Measurements from ENCODE around the gene LBHD2. TPM values are rescaled to one million over a fixed set of nuclear protein-coding genes. Genes with fewer than 3 reads are reported as not detected.
"Not testable (repeated sequence)": the region's sequence is repeated elsewhere in the genome, so short reads cannot be mapped to it uniquely, and the experiment has no call there.

Gene LBHD2
- total RNA-seq, 1 donor from 2014 or later: not detected

DNA sequence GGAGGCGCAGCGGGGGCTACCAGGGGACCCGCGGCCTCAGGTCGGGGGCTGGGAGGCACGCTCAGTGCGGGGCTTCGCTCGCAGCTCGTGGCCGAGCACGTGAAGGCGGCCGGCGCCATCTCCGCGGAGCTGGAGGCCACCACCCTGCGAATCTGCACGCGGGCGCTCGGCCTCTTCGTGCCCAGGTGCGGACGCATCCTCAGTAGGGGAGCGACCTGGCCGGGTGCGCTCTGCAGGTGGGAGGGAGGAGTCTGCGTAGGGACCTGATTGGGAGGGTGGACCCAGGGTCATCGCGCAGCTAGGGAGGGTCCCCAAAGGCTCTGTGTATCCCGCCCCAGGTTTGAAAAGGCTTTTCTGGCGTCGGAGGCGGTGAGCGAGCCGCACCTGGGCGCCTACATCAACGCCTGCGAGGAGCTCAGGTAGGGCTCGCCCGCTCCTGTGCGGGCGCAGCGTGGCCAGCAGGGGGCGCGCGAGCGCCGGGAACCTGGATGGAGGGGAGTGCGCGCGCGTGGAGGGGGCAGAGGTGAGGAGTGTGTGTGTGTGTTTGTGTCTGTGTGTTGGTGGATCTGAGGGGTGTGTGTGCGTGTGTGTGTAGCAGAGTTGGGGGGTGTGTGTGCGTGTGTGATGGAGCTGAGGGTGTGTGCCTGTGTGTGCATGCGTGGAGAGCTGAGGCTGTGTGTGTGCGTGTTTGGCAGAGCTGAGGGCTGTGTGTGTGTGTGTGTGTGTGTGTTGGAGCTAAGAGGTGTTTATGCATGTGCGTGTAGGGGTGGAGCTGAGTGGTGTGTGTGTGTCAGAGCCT is 20.8 kb downstream of the LBHD2 start:
- no peak for DNase-seq

DNA sequence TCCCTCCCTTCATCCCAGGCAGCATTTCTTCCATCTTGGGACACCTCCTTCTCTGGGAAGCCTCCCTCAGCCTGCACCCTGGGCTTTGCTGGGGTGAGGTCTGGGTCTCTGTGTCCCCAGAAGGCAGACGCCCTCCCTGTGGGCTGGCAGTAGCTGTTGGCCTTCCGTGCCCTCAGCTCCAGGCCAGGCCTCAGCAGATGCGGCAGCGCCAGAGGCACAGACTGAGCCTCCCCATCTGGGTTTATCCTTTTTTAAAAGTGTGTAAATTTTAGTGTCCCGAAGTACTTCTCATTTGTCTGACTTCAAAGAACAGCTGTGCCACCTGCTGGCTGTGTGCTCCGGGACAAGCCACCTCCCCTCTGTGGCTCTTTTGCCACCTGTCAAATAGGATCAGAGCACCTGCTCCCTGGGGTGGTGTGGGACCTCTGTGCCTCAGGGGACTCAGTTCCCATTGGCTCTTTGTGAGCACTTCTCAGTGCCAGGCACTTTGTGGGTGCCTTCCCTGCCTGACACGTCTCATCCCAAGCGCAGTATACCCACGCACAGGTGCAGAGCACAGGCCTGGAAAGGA is 21.7 kb downstream of the LBHD2 start:
- DNase-seq: no peak

- DNase-seq: no peak
Measured at GRCh38 chr14:103107455-103107854, 23.4 kb downstream of the LBHD2 start.

DNA sequence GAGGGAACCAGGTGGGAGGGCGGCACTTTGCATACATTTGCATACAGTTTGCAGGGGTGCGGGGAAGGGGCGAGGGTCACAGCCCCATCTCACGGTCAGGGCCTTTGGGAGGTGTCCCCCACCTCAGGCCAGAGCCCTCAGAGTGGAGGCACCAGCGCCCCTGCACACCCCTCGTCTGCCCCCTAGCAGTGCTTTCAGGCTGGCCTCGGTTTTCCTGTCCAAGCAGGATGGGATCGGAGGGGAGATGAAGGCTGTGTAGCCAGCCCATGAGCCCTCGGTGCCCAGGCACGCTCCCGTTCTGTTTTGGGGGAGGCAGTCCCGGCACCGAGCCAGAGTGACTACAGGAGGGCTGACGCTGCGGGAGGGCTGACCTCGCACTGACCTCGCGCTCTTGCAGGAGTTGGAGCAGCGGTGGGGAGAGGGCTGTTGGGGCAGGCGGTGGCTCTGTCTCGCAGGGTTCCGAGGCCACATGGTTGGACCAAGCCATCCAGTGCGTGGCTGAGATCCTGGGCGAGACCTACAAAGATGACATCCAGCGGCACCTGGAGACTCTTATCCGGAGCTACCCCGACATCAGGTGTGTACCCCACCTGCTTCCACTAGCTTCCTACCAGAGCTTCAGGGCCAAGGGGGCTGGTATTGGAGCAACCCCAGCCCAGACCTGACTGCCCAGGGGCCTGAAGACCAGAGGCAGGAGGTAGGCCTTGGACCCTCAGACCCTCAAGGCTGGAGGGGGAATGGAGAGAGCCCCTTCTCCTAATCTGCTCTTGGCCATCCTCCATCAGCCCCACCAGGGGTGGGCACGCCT is 24.1 kb downstream of the LBHD2 start:
- DNase-seq: no peak

DNA sequence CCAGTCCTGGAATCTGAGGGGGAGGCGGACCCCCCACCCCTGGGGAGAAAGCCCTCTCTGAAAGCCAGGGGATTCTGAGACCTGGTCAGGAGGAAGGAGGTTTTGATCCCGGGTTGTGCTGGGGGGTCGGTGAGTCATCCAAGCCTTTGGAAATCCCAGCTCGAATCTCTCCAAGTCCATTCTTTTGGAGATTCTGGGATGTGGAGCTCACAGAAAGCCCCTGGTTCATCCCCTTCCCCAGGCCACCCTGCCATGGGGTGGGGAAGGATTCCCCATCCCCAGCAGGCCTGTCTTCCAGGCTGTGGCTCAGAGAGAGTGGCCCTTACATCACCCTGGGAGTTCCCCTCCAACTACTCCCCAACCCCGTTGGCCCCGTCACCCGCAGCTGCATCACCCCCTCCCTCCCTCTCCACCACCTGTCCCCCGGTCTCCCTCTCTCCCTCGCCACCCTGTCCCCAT is 24.8 kb downstream of the LBHD2 start:
- DNase-seq: no peak

GRCh38 chr14:103109535-103110441 is 25.8 kb downstream of the LBHD2 start:
- no peak for DNase-seq

- DNase-seq: no peak
Measured at GRCh38 chr14:103110681-103111231, 26.7 kb downstream of the LBHD2 start.

DNA sequence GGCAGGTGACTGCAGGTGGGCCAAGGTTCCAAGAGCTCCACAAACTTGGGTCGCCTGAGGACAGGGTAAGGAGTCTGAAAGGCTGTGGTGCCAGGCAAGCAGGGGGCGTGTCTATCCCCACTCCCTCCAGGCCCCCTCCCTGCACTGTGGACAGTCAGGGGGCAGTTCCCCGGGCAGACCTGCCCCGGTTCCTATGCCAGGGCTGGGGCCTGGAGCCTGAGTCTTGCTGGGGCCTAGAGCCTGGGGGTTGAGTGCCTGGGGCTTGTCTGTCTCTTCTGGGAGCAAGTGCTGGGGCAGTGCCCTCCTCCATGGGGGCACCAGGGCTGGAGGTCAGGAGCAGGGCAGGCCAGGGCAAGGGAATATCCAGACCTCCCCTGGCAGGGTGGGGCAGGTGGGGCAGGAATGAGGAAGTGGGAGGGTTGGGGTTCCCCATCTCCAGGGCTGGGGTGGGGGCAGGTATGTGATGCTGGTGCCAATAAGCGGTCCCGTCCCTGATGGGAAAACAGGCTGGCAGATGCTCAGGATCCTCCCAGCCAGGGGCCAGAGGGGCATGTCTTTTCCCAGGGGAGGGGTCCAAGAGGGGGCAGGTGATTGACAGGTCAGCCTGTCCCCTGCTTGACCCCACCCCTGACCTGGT is 27.3 kb downstream of the LBHD2 start:
- no peak for DNase-seq

DNA sequence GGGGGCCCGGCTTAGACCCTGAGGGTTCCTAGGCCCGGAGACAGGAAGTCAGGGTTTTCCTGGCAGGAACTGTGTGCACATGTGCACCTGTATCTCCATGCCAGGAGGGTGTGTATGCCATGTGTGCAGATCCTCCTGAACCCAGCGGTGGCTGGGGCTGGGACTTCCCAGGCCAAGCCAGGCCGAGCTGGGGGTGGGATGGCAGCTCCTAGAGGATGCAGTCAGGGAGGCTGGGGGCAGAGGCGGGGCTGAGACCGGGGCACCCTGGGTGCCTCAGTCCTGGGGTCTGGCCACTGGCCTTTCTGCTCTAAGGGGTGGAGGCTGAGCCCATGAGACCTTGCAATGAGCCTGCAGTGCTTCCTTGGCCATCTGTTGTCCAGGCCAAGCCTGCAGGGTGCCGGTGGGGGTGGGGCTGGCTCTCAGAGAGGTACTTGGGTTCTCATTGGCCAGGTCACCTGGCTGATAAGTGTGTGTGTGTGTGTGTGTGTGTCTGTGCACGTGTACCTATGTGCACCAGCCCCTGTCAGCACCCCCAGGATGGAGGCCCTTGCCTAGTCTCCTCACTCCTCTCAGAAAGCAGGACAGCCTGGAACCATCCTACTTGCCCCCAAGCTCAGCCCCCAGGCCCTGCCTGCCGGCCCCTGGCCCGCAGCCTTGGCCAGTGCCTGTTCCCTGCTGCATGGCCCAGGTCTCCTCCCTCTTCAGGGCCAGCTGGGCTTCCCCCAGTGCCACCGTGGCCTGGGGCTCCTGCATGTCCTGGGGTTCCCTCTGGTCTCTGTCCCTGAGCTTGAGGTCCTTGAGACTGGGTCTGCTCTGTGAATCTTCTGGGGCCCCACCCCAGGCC is 28.6 kb downstream of the LBHD2 start:
- DNase-seq: no peak

GRCh38 chr14:103113303-103113702 is 29.3 kb downstream of the LBHD2 start:
- no peak for DNase-seq

- DNase-seq: no peak
Measured at GRCh38 chr14:103113774-103114173, 29.8 kb downstream of the LBHD2 start.

DNA sequence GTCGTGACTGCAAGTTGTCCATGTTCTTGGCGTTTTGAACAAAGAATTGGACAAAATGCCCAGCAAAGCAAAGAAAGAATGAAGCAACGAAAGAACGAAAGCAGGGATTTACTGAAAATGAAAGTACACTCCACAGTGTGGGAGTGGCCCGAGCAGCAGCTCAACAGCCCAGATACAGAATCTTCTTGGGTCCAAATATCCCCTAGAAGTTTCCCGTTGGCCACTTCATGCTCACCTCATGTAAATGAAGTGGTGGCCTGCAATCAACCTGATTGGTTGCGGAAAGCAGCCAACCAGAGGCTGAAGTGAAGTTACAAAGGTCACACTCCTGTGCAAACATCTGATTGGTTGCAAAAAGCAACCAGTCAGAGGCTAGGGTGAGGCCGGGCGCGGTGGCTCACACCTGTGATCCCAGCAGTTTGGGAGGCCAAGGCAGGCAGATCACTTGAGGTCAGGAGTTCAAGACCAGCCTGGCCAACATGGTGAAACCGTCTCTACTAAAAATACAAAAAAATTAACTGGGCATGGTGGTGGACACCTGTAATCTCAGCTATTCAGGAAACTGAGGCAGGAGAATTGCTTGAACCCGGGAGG is 31.2 kb downstream of the LBHD2 start:
- DNase-seq: not testable (repeated sequence)

DNA sequence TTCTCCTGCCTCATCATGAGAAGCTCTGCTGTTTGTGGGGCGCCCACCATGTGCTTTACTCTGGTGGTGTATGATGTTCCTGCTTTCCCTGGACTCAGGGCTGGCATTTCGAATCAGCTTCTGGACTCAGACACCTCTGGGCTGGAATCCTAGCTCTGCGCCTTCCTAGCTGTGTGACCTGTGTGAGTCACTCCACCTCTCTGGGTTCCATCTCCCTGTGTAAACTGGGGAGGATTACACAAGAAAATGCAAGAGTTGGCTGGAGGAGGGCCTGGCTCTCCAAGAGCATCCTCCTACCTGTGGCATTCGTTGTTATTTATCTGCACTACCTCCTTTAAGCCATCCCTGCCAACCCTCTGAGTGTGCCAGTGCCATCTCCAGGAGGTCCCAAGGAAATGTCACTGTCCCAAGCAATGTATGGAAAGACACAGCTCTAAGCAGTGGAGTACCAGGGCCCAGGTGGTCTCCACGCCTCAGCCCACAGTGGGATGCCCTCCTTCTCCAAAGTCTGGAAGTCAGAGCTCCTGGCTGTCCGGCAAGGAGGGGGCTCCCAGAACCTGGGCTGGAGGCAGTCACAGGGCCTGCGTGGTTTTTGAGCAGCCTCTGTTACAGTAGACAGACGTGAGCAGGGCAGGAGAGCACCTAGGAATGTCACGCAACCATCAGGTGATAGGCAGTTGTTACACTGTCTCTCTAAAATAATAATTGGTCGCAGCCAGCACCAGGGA is 32.0 kb downstream of the LBHD2 start:
- DNase-seq: no peak

DNA sequence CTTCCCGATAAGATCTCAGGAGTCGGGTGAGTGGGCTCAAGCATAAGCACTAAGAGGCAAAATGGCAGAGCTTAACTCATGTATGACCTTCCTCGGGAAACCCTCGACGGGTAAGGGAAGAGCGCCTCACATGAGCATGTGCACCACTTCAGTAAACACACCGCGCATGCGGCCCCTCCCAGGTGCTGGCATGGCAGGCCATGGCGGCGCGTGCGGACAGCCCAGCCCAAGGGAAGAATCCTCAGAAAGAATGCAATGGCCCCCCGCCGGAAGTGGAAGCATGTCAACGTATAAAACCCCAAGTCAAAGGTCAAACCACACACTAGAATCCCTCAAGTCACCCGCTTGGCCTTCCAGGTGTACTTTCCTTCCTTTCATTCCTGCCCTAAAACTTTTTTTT is 32.6 kb downstream of the LBHD2 start:
- no peak for DNase-seq

GRCh38 chr14:103117499-103117898 is 33.5 kb downstream of the LBHD2 start:
- DNase-seq: not testable (repeated sequence)

GRCh38 chr14:103118018-103118662 is 34.1 kb downstream of the LBHD2 start:
- no peak for DNase-seq

DNA sequence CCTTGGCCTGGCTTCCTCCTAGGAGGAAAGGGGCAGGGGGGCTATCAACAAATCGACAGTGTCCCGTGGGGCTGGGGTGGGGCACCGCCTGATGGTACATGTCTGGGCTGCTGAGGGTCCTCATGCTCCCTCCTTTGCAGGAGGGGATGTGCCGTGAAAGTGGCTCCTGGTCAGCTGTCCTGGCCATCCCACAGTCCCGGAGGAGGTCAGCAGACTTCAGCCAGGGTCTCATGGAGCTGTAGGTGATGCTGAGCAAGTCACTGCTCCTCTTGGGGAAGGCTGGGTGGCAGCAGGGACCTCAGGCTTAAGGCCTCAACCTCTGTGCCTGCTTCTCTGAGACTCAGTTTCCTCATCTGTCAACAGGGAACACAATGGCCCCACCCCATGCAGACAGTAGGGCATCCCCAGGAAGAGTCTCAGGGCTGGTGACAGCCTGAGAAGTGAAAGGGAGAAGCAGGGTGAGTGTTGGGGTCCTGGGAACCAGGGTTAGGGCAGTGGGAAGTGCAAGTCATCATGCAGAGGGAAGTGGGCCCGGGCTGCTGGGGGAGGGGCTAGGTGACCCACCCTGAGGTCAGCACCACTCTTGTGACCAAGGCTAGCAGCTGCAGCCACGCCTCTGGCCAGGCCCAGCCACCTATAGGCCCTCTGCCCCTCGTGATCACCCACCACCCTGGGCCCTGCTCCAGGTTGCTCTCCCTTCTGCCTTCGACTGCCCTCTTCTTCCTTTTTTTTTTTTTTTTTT is 34.8 kb downstream of the LBHD2 start:
- DNase-seq: no peak

DNA sequence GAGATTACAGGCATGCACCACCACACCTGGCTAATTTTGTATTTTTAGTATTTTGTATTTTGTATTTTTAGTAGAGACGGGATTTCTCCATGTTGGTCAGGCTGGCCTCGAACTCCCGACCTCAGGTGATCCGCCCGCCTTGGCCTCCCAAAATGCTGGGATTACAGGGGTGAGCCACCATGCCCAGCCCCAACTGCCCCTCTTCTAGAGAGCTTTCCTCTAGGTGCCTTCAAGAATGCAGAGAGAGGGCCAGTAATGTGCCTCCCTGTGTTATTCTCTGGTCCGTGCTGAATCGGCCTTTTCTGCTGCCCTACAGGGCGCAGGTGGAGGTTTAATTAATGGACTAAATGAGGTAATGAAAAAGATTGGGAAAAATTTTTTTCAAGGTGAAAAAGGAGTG is 35.5 kb downstream of the LBHD2 start:
- not testable (repeated sequence) for DNase-seq

Measured in occipital lobe (tissue), 2 donors.